Measurements from ENCODE around the gene DAZAP1.

The DAZAP1 gene

GRCh38 chr19:1377965-1378785, 29.2 kb upstream of the DAZAP1 start:
- no peak overlapping the region for H3K4me3 ChIP-seq (ENCODE audit: control insufficient read depth, low read depth, low read length)
- TF ChIP-seq, protein P1, sequence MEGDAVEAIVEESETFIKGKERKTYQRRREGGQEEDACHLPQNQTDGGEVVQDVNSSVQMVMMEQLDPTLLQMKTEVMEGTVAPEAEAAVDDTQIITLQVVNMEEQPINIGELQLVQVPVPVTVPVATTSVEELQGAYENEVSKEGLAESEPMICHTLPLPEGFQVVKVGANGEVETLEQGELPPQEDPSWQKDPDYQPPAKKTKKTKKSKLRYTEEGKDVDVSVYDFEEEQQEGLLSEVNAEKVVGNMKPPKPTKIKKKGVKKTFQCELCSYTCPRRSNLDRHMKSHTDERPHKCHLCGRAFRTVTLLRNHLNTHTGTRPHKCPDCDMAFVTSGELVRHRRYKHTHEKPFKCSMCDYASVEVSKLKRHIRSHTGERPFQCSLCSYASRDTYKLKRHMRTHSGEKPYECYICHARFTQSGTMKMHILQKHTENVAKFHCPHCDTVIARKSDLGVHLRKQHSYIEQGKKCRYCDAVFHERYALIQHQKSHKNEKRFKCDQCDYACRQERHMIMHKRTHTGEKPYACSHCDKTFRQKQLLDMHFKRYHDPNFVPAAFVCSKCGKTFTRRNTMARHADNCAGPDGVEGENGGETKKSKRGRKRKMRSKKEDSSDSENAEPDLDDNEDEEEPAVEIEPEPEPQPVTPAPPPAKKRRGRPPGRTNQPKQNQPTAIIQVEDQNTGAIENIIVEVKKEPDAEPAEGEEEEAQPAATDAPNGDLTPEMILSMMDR (conservative IDR thresholded peaks at IDR 0.05; ENCODE audit: control insufficient read depth, insufficient read depth, low read depth, low read length): no peak
- DNase-seq (ENCODE audit: low read depth): no peak

DNA sequence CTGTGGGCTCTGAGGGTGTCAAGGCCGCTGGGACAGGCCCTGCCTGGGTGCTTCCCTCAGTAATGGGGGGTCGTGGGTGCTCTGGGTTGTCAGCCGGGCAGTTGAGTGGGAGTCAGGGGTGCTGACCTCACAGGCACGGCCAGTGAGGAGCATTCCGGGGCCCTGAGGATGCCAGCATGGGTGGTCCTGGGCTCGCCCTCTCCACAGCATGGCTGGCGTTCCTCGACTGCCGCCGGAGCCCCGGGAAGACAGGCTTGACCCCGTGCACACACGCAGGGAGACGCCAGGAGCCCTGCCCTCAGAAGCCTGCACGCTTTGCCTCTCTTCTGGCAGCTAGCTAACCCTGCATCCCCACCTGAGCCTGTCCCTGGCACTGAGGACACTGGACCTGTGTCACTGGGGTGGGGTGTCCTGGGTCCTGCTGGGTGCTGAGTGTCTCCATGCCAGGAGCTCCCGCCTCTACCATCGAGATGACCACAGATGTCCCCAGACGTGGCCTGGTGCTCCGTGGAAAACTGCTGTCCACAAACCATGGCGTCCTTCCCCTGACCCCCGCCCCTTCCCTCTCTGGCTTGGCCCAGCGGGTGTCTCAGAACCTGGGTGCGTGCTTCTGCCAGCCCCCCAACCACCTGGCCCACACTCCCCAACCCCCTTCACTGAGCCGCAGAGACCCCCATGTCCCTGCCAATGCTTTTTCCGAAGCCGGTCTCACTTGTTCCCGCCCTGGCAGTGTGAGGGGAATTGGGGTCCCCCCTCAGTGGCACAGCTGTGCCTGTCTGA, 28.1 kb upstream of the DAZAP1 start:
- TF ChIP-seq, protein P1 (conservative IDR thresholded peaks at IDR 0.05; ENCODE audit: control insufficient read depth, insufficient read depth, low read depth, low read length): no peak
- DNase-seq (ENCODE audit: low read depth): no peak
- H3K4me3 ChIP-seq (ENCODE audit: control insufficient read depth, low read depth, low read length): no peak overlapping the region

GRCh38 chr19:1379961-1380489, 27.4 kb upstream of the DAZAP1 start:
- DNase-seq (ENCODE audit: low read depth): no peak
- H3K4me3 ChIP-seq (ENCODE audit: control insufficient read depth, low read depth, low read length): no peak overlapping the region
- TF ChIP-seq, protein P1 (conservative IDR thresholded peaks at IDR 0.05; ENCODE audit: control insufficient read depth, insufficient read depth, low read depth, low read length): no peak

- no peak for DNase-seq (ENCODE audit: low read depth)
- TF ChIP-seq, protein P1 (conservative IDR thresholded peaks at IDR 0.05; ENCODE audit: control insufficient read depth, insufficient read depth, low read depth, low read length): no peak
- no peak overlapping the region for H3K4me3 ChIP-seq (ENCODE audit: control insufficient read depth, low read depth, low read length)
These were observed 25.1 kb upstream of the DAZAP1 start for GRCh38 chr19:1382250-1382649.

DNA sequence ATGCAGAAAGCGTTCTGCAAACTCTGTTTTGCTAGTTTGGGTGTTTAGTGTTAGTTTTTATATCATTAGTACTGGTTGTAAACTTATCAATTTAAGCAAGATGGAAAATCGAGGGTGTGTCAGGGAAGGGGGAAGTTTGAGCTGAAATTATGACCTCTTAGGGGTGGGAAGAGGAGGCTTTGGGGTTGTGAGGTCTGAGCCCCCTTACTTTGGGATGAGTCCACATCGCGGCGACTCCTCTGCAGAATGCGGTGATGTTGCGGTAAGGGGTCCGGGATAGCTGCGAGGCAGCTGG, 24.4 kb upstream of the DAZAP1 start:
- TF ChIP-seq, protein P1 (conservative IDR thresholded peaks at IDR 0.05; ENCODE audit: control insufficient read depth, insufficient read depth, low read depth, low read length): no peak

DNA sequence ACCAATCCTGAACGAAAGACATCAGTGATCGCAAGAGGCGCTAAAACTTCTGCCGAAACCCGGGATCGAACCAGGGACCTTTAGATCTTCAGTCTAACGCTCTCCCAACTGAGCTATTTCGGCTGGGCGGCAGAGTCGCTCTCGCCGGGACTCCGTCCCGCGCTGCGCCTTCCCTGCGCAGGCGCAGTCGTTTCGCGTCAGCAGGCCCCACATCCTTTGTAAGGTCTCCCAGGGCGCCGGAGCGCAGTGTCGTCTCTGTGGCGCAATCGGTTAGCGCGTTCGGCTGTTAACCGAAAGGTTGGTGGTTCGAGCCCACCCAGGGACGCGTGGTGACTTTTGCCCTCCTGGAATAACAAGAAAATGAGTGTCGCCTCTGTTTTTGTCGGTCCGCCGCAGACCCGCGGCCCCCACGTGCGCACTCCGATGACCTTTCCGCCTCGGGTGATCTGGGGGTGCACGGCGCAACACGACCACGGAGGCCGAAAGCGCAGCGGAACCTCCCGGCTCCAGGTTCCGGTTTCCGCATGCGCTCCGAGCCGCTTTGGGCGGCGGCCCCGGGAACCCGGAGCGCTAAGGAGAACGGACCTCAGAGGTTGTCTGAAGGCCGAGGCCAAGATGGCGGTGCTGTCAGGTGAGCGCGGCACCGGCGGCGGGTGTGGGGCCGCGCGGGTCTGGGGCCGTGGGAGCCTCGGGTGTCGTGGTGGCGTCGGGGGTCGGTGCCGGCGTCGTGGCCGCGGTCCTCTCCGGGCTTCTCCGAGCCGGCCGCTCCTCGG, 23.9 kb upstream of the DAZAP1 start, which contains the start of gene NDUFS7:
NDUFS7 (plus strand) TSS at position 596 of the 773 bp plus-strand sequence; CDS start at position 616, 20 bp downstream.
- peak; percentile 91 for DNase-seq (ENCODE audit: low read depth)
- TF ChIP-seq, protein P1 (conservative IDR thresholded peaks at IDR 0.05; ENCODE audit: control insufficient read depth, insufficient read depth, low read depth, low read length): peak; percentile 11
- H3K4me3 ChIP-seq (ENCODE audit: control insufficient read depth, low read depth, low read length): peak within 1 kb of the TSS; percentile 90

More for the DNA sequence above, 24.4 kb upstream of the DAZAP1 start:
- H3K4me3 ChIP-seq (ENCODE audit: control insufficient read depth, low read depth, low read length): no peak overlapping the region
- DNase-seq (ENCODE audit: low read depth): no peak

Data from fibroblast of mammary gland (primary cell).